HCT116 (cell line): ENCODE measurements around the gene ERI2. TPM values are rescaled to one million over a fixed set of nuclear protein-coding genes. Genes with fewer than 3 reads are reported as not detected.

Source experiments
- ATAC-seq: fragments of 200-7000 bp; cut with Tn5 transposase; 2 replicates; pipeline ENCODE4 v1.9.1; 2020; ENCODE audit warnings: mild to moderate bottlenecking, moderate library complexity
- BruUV-seq: library from RNA; stranded (reverse); fragments of 400-500 nt; replicated peaks from 2 replicates; lab custom pipeline; 2021; lab: Mats Ljungman, UMichigan
- CTCF ChIA-PET: fragments of 300-600 bp; sonication (Branson Sonifier 250); formaldehyde crosslinking; loops from one replicate; lab custom pipeline; 2021; ENCODE audit warnings: antibody characterized with exemption; lab: Charles Lee
- POLR2A ChIA-PET: fragments of 300-600, 350-600 bp; sonication (Branson Sonifier 250); formaldehyde crosslinking; loops from one replicate; lab custom pipeline; 2021; ENCODE audit warnings: antibody characterized with exemption; lab: Charles Lee
- RAD21 ChIA-PET, 2 experiments: fragments of 300-600 bp; sonication (Branson Sonifier 250); formaldehyde crosslinking; loops; one replicate each; lab custom pipeline; 2023; ENCODE audit warnings: low total read pairs in 2 of 2; ENCODE audit not compliant: uncharacterized antibody in 2 of 2, unreplicated experiment in 2 of 2, low non-redundant PET in 1 of 2; lab: Charles Lee
- DNase-seq: peaks from one replicate; pipeline ENCODE4 v3.0.0-alpha.2; 2010; ENCODE audit warnings: low read depth, low spot score
- H2AFZ ChIP-seq: fragments of 200-600 bp; shearing (Covaris generic), sonication (generic); 2 replicates; pipeline ENCODE4 v1.6.1; 2017; ENCODE audit warnings: low read depth, mixed run types, mixed read lengths, antibody characterized with exemption, low read length; ENCODE audit not compliant: poor library complexity, severe bottlenecking
- H3K27ac ChIP-seq: 2 replicates; pipeline ENCODE4 v1.5.1; 2012; ENCODE audit warnings: low read depth, low read length
- H3K27me3 ChIP-seq: fragments of 200-600 bp; sonication (generic); 2 replicates; pipeline ENCODE4 v1.6.1; 2016; ENCODE audit warnings: mixed run types, low read length, mixed read lengths; ENCODE audit not compliant: insufficient read depth
- H3K36me3 ChIP-seq, 2 experiments: fragments of 200-500 bp in 1 of 2; fragments of 200-600 bp in 1 of 2; sonication (Bioruptor generic) in 1 of 2; sonication (generic) in 1 of 2; 2 replicates each; pipeline versions ENCODE4 v1.5.1 to v1.6.1; 2014 to 2016; ENCODE audit warnings: low read length in 2 of 2, inconsistent platforms in 1 of 2, mixed read lengths in 1 of 2, mixed run types in 1 of 2; ENCODE audit not compliant: insufficient read depth in 2 of 2, control insufficient read depth in 1 of 2
- H3K4me1 ChIP-seq, 2 experiments: fragments of 200-600 bp in 1 of 2; sonication (generic) in 1 of 2; 2 replicates each; pipeline versions ENCODE4 v1.5.1 to v1.6.1; 2012 to 2017; ENCODE audit warnings: low read length in 2 of 2, inconsistent platforms in 1 of 2, mild to moderate bottlenecking in 1 of 2, mixed read lengths in 1 of 2, mixed run types in 1 of 2, moderate library complexity in 1 of 2; ENCODE audit not compliant: insufficient read depth in 2 of 2, control insufficient read depth in 1 of 2
- H3K4me2 ChIP-seq: fragments of 200-600 bp; sonication (generic); 2 replicates; pipeline ENCODE4 v1.6.1; 2017; ENCODE audit warnings: mixed run types, low read length, mixed read lengths
- H3K4me3 ChIP-seq, 2 experiments: fragments of 200-600 bp in 1 of 2; sonication (generic) in 1 of 2; replicated peaks in 1 of 2; 2 replicates each; pipeline ENCODE4 v1.5.1; 2011 to 2016; ENCODE audit warnings: low read length in 2 of 2, control low read depth in 1 of 2, low read depth in 1 of 2, mild to moderate bottlenecking in 1 of 2, mixed read lengths in 1 of 2, mixed run types in 1 of 2
- H3K79me2 ChIP-seq: fragments of 200-600 bp; sonication (generic); 2 replicates; pipeline ENCODE4 v1.6.1; 2017; ENCODE audit warnings: mild to moderate bottlenecking, mixed run types, low read length, moderate library complexity, mixed read lengths; ENCODE audit not compliant: insufficient read depth
- H3K9ac ChIP-seq: fragments of 200-600 bp; sonication (generic); 2 replicates; pipeline ENCODE4 v1.6.1; 2016; ENCODE audit warnings: low read length, mixed read lengths
- H3K9me2 ChIP-seq: fragments of 200-600 bp; sonication (generic), shearing (Covaris generic); 2 replicates; pipeline ENCODE4 v1.6.1; 2017; ENCODE audit warnings: mixed run types, mild to moderate bottlenecking, moderate library complexity; ENCODE audit not compliant: insufficient read depth
- H3K9me3 ChIP-seq, 2 experiments: fragments of 200-500 bp in 1 of 2; fragments of 200-600 bp in 1 of 2; sonication (Bioruptor generic) in 1 of 2; sonication (generic) in 1 of 2; 2 replicates each; pipeline ENCODE4 v1.6.1; 2014 to 2017; ENCODE audit warnings: low read length in 2 of 2, mixed read lengths in 2 of 2, inconsistent platforms in 1 of 2, low read depth in 1 of 2, mild to moderate bottlenecking in 1 of 2, mixed run types in 1 of 2, moderate library complexity in 1 of 2; ENCODE audit not compliant: control insufficient read depth in 1 of 2, insufficient read depth in 1 of 2
- H4K20me1 ChIP-seq: fragments of 200-600 bp; sonication (generic), shearing (Covaris generic); 2 replicates; pipeline ENCODE4 v1.6.1; 2017; ENCODE audit warnings: mixed run types, mild to moderate bottlenecking, moderate library complexity; ENCODE audit not compliant: insufficient read depth
- CBX3 ChIP-seq: IDR thresholded peaks from 2 replicates; pipeline ENCODE4 v1.6.1; 2012; ENCODE audit warnings: low read depth
- CEBPB ChIP-seq: IDR thresholded peaks from 2 replicates; pipeline ENCODE4 v1.6.1; 2012; ENCODE audit warnings: low read depth
- EZH2 ChIP-seq: fragments of 200-600 bp; sonication (generic); IDR thresholded peaks from 2 replicates; pipeline ENCODE4 v1.6.1; 2017; ENCODE audit warnings: antibody characterized with exemption, mixed run types
- EZH2phosphoT487 ChIP-seq: fragments of 200-600 bp; IDR thresholded peaks from 2 replicates; pipeline ENCODE4 v1.6.1; 2018; ENCODE audit warnings: antibody characterized with exemption, borderline replicate concordance
- FOSL1 ChIP-seq: IDR thresholded peaks from 2 replicates; pipeline ENCODE4 v1.6.1; 2012; ENCODE audit warnings: low read depth
- JUND ChIP-seq: IDR thresholded peaks from 2 replicates; pipeline ENCODE4 v1.6.1; 2012
- MAX ChIP-seq: IDR thresholded peaks from 2 replicates; pipeline ENCODE4 v1.6.1; 2012
- RAD21 ChIP-seq: IDR thresholded peaks from 2 replicates; pipeline ENCODE4 v1.6.1; 2012; ENCODE audit warnings: low read depth, mild to moderate bottlenecking
- SP1 ChIP-seq: IDR thresholded peaks from 2 replicates; pipeline ENCODE4 v1.6.1; 2012; ENCODE audit warnings: low read depth
- SRF ChIP-seq: IDR thresholded peaks from 2 replicates; pipeline ENCODE4 v1.6.1; 2012; ENCODE audit warnings: low read depth
- TCF7L2 ChIP-seq: IDR thresholded peaks from 2 replicates; pipeline ENCODE4 v1.7.0; 2011; ENCODE audit warnings: borderline replicate concordance, inconsistent platforms; ENCODE audit not compliant: insufficient read depth, insufficient read length; ENCODE audit errors: extremely low read depth
- ZNF274 ChIP-seq: fragments of 200-500 bp; sonication (Bioruptor generic); IDR thresholded peaks from 2 replicates; pipeline ENCODE4 v1.6.1; 2014; ENCODE audit warnings: mild to moderate bottlenecking, low read depth, low read length, inconsistent platforms
- intact Hi-C: fragments of 100-400 bp; cut with micrococcal nuclease; formaldehyde crosslinking; loops from 2 replicates; pipeline ENCODE4 v1.10.0; 2022
- total RNA-seq: library from RNA; stranded (reverse); gene quantifications from one replicate; pipeline ENCODE4 v1.2.1, GENCODE V29; 2021; ENCODE audit not compliant: unreplicated experiment
- TF ChIP-seq, protein P1 (sequence below), 3 experiments: fragments of 200-600 bp in 1 of 3; sonication (generic) in 1 of 3; IDR thresholded peaks in 2 of 3; conservative IDR thresholded peaks in 1 of 3; 2 replicates each; pipeline ENCODE4 v1.5.1; 2012 to 2017; ENCODE audit warnings: low read depth in 2 of 3, low read length in 2 of 3, antibody characterized with exemption in 1 of 3, borderline replicate concordance in 1 of 3, control low read depth in 1 of 3, mild to moderate bottlenecking in 1 of 3, mixed read lengths in 1 of 3, mixed run types in 1 of 3, moderate library complexity in 1 of 3; ENCODE audit not compliant: insufficient read depth in 1 of 3

Gene ERI2
- total RNA-seq, 1 experiment from 2014 or later: 42.1 TPM

- no peak for ATAC-seq
- POLR2A ChIA-PET: no interaction called here
- no peak for DNase-seq
Measured at GRCh38 chr16:20833086-20833485, 26.8 kb upstream of the ERI2 start.

More at GRCh38 chr16:20833086-20833485, 26.8 kb upstream of the ERI2 start:
- Histone ChIP-seq H2AFZ (no peak overlapping the region), H3K9ac (no peak overlapping the region), H3K79me2 (no peaks in the 10 kb centered on the region), H3K36me3 (peaks cover 3 to 9% of the 10 kb centered on the region in 2 experiments; a peak in 2 of 4 replicates), H4K20me1 (no peaks in the 10 kb centered on the region), H3K27ac (no peak overlapping the region), H3K9me3 (no peaks in the 10 kb centered on the region; a peak in 1 of 4 replicates), H3K27me3 (no peaks in the 10 kb centered on the region), H3K4me3 (no peak overlapping the region), H3K4me1 (no peaks in the 10 kb centered on the region), H3K9me2 (no peaks in the 10 kb centered on the region), H3K4me2 (no peak overlapping the region)
- BruUV-seq: no TSS peak
- CTCF ChIA-PET: no interaction called here
- RAD21 ChIA-PET: no interaction called here
- TF ChIP-seq FOSL1 (no peak), TCF7L2 (no peak), EZH2 (no peak), EZH2phosphoT487 (no peak), CEBPB (no peak), CBX3 (no peak), SRF (no peak), ZNF274 (no peak), JUND (no peak), MAX (no peak), RAD21 (no peak), SP1 (no peak)
- TF ChIP-seq, protein P1, sequence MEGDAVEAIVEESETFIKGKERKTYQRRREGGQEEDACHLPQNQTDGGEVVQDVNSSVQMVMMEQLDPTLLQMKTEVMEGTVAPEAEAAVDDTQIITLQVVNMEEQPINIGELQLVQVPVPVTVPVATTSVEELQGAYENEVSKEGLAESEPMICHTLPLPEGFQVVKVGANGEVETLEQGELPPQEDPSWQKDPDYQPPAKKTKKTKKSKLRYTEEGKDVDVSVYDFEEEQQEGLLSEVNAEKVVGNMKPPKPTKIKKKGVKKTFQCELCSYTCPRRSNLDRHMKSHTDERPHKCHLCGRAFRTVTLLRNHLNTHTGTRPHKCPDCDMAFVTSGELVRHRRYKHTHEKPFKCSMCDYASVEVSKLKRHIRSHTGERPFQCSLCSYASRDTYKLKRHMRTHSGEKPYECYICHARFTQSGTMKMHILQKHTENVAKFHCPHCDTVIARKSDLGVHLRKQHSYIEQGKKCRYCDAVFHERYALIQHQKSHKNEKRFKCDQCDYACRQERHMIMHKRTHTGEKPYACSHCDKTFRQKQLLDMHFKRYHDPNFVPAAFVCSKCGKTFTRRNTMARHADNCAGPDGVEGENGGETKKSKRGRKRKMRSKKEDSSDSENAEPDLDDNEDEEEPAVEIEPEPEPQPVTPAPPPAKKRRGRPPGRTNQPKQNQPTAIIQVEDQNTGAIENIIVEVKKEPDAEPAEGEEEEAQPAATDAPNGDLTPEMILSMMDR (IDR thresholded peaks at IDR 0.05 in 2 of 3, conservative IDR thresholded peaks at IDR 0.05 in 1 of 3; ENCODE audit: borderline replicate concordance in 1 of 3, insufficient read depth in 1 of 3, low read depth in 2 of 3, low read length in 2 of 3): no peak
- intact Hi-C loops: no loop called here
